Kidney tubule cell (primary cell): Measurements from ENCODE around the gene S100A7.

Source experiments
- DNase-seq: peaks from one replicate; pipeline ENCODE4 v3.0.0-alpha.2; 2018; ENCODE audit warnings: low spot score

The S100A7 gene

DNA sequence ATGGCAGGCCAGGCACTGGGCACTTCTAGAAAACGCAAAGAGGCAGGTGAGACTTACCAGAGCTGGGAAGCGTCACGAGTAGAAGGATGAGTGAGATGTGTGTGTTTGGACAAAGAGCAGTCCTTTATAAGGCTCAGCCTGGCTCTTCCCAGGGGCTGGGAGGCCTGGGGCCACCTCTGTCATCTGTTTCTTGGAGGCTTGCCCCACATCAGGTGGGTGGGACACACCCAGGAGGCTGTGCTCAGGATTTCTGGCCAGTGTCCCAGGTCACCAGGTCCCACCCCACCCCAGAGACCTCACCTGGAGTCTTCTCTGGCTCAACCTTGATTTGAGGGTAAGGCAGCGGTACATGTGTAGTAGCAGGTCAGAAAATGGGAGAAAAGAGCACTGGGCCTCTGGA is at the start of gene S100A7:
Gene S100A7, minus strand, starts transcription at position 101 of the 400 bp plus-strand sequence. CDS start 1,638 bp downstream, outside the sequence.
- no peak for DNase-seq

DNA sequence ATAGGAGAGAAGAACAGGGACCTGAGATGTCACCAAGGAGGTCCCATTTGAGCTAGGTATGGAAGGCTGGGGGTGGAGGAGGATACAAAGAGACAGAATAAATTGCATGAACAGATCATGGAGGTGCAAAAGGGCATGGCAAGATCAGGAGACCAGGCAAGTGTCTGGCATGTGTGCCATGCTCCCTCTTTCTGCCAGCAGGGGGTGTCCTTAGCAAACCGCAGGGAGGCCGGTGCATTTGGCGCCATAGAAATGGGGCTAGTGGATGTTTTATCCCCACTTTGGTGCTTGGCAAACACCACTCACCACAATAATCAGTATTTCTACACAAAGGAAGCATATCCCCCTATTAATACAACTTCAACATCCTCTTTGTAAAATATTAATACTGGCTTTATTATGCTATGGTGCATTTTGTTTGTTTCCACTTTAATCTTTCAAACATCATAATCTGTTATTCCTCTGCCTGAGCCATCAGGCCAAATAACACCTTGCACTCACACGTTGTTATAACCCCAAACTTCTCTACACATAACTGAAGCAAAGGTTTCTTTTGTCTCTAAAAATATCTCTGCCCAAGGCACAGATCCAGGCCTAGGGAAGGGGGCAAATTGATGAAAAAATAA is 49.4 kb upstream of the S100A7 start:
- DNase-seq = peak; percentile 45

DNA sequence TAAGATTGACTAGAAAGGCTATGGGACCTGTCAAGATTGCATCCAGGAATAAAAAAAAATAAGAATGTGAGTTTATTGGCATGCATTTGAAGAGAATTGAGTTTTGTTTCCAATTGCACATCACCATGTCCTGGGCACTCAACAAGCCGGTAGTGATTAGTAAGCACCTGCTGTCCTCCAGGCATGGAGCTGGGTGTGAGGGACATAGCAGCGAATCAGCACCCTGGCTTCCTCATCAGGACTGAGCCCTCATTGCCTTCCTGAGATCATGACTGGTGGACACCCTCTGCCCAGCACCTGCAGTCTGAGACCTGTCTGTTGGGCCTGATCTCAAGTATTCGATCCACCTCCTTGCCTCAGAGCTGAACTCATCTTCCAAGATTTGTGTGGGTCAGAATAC is 48.6 kb upstream of the S100A7 start:
- DNase-seq = peak; percentile 48

DNA sequence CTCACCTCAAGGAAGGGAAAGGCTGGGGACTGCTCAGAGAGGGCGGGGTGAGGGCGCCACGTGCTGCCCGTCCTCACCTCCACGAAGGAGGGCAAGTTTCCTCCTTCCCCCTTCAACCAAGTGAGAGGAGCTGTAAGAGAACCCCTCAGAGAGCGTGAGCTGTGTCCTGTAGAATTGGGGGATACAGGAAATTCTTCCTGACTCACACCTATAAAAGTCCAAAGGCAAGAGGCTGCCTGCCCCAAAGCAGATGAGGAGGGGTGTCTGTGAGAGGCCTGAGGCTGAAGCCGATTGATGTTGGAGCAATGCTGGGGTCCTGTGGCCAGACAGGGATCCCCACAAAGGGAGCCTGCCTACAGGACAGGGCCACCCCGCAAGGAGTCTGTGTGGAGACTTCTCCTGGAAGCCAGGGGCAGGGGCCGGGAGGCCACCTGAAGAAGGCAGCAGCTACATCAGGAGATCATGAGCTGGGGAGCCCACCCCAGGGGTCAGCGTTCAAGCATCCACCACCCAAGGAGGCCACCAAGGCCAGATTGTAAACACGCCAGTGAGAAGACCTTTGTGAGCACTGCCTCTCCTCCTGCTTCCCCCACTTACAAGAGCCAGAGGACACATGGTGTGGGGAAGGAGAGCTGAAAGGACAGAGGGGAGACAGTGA is 47.6 kb upstream of the S100A7 start:
- no peak for DNase-seq

DNA sequence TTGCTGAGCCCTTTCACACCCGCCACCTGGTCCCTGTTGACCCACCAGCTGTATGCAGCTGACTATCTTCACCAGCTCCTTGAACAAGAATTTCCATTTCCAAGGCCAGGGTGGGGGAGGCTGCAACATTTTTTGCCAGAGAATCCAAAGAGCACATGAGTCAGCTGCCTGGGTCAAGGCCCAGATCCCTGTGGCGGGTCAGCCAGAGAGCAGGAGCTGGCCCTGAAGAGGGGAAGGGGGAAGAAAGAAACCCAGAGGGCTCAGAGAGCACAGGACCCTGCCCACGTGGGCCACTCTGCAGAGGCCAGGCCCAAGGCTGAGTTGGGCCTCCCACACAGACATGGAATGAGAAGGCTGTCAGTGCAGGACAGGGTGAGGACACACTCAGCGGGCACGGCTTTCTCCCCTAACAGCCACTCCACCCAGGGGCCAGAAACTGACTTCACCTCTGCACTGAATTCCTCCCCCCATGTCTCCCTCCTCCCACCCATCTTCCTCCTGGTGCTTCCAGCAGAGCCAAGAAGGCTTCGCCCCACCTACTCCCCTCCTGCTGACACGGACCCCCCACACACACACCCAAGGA is 46.5 kb upstream of the S100A7 start:
- peak; percentile 74 for DNase-seq

DNA sequence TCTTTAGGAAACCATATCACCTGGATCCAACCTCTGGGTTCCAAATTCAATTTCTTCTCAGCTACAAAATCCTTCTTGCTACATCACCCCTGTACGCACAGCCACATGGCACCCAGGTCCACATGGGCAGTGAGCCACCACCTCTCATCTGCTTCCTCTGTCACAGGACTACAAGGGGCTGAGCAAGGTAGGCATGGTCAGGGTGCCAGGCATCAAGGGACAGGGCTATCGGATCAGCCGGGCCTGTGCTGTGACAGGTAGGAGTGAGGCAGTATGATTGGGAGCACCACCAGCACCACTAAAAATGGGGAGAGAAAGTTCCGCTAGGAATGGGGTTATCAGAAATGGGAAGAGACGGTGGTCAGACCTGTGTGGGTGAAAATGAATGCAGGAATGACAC is 45.9 kb upstream of the S100A7 start:
- no peak for DNase-seq

DNA sequence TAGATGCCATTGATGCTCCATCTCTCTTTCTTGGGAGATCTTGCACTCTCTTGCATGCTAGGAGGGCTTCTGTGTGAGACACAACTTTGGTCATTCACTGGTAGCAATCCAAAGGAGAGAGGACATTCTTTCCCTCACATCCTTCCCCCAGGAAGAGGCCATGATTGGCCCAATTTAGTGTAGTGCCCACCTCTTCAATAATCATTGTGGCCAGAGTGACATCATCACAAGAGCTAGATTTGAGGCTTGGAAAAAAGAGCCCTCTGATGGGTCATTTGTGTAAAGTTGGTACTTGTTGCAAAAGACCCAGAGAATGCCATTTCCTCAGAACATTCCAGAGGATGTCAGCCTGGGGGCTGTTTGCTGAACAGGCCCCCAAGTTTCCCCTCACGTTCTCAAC is 45.1 kb upstream of the S100A7 start:
- no peak for DNase-seq

DNA sequence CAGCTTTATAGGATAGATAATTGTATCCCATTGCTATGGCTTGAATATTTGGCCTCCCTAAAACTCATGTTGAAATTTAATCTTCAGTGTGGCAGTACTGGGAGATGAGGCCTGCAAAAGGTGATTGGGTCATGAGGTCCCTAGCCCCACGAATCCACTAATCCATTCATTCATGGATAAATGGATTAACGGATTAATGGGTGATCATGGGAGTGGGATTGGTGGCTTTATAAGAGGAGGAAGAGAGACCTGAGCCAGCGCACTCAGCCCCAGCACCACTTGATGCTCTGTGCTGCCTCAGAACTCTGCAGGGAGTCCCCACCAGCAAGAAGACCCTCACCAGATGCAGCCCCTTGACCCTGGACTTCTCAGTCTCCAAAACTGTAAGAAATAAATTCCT is 43.3 kb upstream of the S100A7 start:
- no peak for DNase-seq

DNA sequence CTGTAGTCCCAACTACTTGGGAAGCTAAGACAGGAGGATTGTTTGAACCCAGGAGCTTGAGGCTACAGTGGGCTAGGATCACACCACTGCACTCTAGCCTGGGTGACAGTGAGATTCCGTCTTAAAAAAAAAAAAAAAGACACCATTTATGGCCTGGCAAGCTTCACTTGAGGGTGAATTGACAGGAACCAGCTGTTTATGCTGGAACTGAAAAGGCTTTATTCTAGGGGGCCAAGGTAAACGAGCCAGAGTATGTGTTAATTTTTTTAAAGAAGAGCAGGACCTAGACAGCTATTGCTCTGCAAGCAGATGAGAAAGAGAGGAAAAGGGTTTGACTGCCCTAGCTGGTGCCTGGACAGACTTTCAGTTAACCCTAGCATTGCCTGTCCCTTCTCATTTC is 38.3 kb upstream of the S100A7 start:
- no peak for DNase-seq

DNA sequence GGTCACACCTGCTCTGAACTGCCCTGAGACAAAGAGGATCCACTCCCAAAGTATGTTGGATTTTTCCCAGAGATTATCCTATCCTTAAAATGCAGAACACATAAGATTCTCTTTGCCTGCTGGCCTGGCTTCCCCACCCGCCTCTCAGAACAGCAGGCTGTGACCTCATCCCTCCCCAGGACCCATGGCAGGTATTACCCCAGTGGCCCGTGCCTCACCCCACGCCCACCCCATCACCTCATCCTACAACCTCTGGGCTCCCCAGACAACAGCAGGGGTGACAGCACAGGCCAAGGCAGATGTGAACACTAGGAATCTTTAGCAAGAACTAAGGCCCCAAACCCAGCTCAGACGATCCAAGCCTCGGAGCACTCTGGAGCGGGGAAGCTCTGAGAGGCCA is 35.1 kb upstream of the S100A7 start:
- DNase-seq = no peak

DNA sequence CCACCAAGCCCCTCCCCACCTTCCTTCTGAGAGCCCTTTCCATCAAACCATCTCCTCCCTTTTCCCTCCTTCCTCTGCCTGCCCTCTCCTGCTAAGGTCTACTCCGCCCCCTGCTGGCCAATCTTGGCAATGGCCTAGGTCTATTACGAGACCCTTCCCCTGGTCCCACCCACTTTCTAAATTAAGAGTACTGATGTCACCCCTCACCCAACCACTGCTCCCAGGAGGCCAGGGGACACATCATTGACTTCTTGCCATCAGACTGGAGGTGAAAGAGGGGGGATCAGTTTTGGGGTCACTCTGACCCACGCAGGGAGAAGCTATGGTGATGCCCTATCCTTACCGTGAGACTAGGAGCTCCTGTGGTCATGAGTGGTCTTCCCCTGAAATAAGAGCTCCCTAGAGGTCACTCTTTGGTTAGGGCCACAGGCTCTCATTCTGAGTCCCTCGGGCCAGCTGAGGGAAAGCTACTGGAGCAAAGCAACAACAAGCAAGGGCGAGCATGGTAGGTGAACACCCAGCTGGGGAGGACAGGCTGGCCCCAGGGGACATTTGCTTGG is 34.6 kb upstream of the S100A7 start:
- DNase-seq = peak; percentile 60

DNA sequence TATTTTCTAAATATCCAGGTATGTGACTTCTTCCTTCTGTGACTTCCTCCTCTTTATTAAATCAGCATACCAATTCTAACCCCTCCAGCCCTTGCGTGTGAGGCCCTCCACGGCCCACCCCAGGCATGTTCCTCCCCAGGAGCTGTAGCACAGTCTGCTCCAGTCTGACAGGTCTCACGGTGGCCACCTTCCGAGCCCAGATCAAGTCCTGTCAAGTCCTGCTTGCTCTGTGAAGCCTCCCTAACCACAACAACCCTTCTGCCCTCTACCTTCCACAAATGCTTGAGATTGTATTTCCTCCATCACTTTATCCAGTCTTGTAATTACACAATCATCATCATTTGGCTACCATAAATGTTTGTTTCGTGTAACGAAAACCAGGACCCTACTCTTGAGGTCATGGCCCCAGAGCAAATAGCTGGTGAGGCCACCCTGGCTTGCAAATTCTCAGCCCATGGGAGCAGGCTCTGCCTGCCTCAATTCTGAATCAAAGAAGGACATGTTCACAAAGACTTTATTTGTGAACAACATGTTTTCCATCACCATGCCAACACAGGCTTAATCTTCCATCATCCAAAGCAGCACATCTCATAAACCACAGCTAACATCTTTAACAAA is 33.0 kb upstream of the S100A7 start:
- DNase-seq = no peak

DNA sequence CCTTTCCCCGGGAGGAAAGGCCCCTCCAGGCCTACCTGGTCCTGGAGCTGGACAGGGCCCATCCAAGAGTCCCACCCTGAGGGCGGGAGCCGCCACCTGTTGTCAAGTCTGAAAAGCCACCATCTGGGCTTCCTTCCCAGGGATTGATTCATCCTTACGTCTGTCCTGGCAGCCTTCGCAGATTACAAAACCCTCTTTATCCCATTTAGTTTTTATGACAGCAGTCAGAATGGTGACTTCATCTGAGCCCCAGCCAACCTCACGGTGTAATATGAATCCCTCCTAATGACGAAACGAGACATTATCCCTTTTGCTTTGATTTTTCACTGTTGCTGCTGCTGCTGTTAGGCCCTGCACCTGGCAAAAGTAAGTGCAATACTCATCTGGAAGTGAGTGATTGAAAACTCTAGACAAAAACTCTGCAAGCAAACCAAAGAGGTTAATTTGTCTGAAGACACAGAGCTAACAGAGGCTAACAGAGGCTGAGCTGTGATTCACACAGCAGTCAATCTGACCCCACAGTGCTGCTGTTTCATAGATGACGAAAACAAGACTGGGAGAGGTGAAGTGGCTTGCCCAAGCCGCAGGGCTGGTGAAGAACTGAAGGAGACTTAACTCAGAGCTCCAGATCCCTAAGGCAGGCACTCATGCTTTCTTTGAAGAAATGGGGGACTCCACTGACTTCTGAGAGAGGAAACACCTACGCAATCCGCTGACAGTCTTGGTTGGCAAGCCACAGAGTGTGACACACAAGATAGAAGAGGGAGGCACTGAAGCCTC is 30.0 kb upstream of the S100A7 start:
- peak; percentile 39 for DNase-seq

DNA sequence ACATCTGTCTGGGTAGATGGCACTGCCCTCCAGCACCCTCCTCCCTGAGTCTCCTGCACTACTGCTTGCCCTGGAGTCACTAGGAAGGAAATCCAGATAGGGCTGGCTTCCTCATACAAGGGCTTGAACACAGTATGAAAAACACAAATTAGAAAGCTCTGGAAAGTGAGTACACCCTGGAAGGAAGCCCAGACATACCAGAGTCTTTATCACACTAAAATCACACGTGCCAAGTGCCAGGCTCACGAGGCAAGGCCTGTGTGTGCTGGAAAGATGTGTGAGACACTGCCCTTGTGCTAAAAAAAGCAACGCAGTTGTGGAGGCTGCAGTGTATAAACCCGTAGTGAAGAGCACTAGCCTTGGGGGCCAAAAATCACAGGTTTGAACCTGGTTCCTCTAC is 28.3 kb upstream of the S100A7 start:
- peak; percentile 39 for DNase-seq

DNA sequence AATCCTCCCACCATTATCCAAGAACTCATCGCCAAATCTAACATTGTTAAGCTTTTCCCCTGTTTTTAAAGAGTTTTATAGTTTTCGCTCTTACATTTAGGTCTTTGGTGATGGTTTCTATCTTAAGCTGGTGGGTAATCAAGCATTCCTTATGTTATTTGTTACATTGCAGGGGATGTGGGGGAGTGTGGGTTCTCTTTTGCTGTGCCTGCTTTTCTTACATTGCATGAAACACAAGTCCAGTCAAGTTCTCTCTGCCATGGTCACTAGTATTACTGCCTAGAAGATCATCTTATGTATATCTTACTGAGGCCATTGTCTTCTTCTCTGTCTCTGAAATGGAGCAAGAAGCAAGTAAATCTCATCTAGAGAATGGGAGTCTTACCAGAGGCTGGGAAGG is 27.3 kb upstream of the S100A7 start:
- no peak for DNase-seq

DNA sequence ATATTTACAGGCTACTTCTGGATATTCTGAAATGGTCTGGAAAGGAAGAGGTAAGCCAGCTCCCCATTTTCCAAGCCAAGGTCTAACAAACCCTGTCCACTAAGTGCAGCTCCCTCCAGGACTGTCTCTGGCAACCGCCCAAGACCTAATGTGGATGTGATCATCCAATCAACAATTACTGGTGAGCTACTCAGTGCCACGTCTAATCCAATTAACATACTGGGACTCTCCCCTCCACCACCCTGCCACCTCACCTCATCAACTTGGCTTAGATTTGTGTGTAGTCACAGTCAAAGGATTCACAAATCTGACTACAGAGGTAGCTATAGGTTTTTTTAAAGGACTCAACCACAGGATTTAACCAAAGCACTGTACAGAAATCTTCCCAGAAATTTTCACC is 25.4 kb upstream of the S100A7 start:
- DNase-seq = peak; percentile 41

DNA sequence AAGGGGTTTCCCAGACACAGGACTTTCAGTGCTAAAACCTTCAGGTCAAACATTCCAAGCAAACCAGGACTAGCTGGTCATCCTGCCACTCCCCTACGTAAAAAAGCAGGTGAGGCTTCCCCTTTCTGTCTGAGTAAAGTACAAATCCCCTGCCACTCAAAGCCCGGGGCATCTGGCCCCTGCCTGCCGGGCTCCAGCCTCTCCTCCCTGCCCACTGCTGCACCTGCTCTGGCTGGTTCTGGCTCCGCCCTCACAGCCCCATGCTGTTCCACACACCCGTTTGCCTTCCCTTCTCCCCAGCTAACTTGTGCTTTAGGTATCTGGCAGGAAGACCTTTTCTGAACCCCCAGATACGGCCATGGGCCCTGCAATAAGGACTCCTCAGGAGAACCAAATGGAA is 23.3 kb upstream of the S100A7 start:
- peak; percentile 10 for DNase-seq

DNA sequence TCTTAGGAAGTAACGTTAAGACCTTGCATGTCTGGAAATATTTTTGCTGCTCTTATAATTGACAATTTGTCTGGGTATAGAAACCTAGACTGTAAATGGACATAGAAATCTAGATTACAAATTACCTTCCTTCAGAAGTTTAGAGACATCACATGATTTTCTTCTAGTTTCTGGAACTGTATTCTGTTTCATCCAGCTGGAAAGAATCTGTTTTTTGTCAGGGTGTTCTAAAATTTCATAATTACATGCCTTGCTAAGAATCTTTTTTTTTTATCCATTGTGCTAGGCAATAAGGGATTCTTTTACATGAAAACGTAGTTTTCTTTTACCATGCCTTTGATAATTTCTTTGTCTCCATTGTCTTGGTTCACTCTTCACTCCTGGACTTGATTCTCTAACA is 20.7 kb upstream of the S100A7 start:
- no peak for DNase-seq

DNA sequence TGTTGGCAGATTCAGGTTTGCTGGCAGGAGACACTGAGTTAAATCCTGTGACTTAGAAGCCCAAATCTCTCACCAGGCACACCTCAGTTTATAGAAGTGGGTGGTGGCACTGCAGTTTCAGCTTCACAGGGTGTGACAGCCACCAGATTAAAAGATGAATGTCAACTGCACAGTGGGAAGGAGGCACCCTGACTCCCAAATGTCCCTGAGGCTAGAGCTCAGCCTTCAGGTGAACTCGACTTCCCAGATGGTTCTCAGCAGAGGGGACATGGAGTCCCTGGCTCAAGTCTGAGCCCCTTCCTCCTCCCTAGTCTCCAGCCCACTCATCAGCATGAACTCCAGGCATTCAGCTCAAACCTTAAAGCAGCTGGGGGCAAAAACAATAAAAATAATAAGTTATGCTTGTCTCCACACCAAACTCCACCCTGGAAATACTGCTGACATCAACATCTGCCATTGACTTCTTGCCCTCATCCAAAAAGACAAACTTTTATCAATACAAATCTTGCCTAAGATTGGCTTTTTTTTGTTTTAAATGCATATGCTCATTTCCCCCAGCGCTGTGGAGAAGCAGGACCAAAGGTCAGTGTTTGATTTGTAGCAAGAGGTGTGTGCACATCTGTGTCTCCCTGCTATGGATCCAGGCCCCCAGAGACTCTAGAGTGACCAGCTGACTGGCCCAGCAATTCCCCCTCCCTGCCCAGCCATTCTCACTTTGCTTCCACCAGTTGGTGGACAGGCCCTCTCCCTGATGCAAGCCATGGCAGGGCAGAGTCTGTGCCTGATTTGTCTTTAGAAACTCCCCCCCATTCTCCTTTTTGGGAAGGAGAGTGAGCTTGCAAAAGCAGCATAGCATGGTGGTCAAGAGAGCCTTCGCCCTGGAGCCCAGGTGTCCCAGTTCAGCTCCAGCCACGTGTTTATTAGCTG is 18.5 kb upstream of the S100A7 start:
- no peak for DNase-seq

DNA sequence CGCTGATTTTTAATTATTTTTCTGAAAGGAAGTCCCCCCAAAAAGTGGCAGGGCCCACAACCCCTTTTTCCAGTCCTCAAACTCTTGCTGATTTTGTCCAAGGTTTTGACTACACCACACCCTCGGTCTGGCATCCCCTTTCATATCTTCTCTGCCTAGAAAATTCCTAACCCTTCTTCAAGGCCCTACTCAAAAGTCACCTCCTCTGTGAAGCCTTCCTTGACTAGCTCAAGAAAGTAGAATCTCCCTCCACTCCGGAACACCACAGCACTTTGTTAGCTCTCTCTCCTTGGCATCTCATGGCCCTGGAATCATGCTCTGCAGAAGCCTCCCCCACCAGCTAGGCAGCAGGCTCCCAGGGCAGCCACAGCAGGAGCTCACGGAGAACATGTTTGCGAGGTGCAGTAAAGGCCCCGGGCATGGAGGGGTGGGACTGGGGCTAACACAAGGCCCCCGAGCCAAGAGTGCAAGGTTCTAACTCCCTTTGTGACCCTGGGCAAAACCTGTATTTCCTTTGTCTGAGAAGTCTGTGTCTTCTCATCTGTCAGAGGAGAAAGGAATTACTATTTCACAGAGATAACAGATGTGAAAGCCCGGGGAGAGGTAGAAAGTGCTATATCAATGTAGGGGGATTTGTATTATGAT is 17.7 kb upstream of the S100A7 start:
- DNase-seq = no peak
